HG02885 (cell line): ENCODE data around the gene ADD3.
A peak's percentile ranks its signal among the peaks of the same experiment; 100 is the strongest.

Source experiments
- ATAC-seq: cut with Tn5 transposase; IDR thresholded peaks from one replicate; pipeline ENCODE4 v1.9.1; 2021; ENCODE audit warnings: mild to moderate bottlenecking; ENCODE audit not compliant: unreplicated experiment, poor library complexity

The ADD3 gene

DNA sequence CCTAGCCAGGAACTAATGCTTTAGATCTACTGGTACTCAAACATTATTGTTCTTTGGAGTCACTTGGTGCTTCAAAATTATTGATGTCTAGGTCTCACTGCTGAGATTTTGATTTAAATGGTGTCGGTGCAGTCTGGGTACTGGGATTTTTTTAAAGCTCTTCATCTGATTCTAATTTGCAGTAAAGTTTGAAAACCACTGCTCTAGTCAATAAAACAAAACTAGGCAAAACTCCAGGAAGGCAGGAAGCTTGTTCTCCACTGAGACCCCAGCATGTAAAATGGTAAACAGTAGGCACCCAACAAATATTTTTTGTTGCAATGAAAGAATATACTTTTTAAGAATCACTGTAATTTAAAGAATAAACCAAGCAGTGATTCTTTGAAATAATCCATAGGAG is 49.7 kb downstream of the ADD3 start:
- ATAC-seq, result no peak

DNA sequence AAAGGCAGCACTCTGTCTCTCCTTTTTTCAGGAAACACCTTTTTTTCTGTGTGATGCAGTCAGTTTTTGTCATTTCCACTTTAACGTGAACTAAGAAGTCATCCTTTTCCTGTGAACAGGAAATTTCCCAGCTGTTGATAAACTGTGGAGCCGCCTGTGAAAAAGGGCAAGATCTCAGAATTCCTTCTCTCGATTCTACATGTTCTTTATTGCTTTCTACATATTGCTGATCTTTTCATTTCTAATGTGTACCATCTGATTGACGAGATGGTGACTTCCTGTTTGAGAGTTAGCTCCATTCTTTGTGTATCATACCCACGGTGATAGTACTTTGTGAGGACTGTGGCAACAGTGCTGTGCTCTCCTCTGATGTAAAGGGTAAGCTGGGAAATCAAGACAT is 50.4 kb downstream of the ADD3 start:
- peak; percentile 56 for ATAC-seq

DNA sequence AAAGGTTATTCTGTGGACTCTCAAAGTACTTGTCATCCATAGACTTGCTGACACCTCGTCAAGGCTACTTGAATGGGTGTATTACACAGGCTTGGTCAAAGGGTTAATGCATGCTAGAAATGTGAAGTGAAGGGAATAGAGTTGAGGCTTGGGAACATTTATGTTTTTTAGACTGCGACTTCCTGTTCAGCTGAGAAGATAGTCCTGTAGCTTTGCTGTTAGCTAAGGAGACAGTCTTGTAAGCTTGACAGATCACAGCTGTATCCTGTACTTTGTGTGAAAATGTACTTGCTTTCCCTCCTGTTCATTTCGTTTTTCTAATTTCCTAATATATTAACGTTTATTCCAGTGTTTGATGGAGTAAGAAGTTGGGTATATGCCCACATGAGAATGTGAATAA is 52.1 kb downstream of the ADD3 start:
- ATAC-seq, result no peak

DNA sequence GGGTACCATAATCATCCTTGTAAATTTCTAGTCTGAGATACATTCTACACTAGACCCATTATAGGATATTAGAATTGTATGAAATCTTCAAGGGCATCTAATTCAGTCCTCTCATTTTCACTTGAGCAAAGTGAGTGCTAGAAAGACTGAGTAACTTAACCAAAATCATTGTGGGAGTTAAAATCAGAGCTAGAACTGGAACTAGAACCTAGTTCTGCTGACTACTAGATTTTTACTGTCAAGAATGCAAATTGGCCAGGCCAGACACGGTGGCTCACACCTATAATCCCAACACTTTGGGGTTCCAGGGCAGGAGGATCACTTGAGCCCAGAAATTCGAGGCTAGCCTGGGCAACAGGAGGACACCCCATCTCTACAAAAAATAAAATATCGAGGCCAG is 53.9 kb downstream of the ADD3 start:
- no peak for ATAC-seq

DNA sequence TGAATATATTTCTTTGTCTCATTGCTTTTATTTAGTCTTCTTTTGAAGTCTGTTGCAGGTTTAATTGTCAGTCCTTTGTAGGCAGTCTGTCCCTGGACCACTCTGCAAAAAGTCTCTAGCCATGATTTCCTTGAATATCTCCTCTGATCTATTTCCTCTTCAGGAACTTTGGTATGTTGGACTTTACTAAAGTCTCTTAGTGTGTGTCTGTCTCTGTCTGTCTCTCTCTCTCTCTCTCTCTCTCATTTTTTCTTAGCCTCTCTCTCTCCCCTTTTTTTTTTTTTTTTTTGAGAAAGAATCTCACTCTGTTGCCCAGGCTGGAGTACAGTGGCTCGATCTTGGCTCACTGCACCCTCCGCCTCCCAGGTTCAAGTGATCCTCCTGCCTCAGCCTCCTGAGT is 57.5 kb downstream of the ADD3 start:
- no peak for ATAC-seq

DNA sequence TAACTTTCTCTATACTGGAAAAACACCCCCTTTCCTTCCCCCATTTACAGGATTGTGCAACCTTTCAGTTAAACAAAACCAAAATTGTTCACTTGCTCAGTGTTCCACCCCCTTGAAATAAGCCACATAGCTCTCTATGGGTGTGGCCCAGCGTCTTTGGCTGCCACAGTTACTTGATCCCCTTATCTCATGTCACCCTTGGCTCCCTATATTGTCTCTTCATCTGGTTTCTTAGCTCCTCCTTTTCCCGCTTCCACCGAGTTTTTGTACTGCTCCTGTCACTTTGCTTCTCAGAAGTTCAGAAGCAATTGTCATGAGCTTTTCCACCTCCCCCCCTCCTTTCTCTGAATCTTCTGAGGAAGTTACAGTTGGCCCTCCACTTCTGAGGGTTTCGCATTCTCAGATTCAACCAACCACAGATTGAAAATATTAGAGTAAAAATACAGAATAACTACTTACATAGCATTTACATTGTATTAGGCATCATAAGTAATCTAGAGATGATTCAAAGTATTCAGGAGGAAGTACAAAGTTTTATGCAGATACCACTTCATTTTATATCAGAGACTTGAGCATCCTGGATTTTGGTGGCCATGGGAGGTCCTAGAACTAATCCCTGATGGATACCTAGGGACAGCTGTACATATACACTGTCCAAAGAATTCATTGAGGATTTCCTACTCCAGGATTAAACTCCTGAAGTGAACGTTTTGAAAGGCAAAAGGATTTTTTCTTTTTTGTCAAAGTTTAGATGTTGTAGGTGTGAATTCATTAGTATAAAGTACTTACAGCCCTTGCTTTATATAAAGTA is 60.4 kb downstream of the ADD3 start:
- peak; percentile 56 for ATAC-seq

DNA sequence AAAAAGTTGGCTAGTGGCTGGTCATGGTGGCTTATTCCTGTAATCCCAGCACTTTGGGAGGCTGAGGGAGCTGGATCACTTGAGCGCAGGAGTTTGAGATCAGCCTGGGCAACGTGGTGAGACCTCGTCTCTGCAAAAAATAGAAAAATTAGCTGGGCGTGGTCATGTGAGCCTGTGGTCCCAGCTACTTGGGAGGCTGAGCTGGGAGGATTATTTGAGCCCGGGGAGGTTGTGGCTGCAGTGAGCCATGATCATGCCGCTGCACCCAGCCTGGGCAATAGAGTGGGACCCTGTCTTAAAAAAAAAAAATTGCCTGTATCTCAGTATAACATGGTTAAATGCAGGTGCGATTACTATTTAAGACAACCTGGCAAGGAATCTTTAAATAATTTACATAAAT is 61.0 kb downstream of the ADD3 start:
- no peak for ATAC-seq

DNA sequence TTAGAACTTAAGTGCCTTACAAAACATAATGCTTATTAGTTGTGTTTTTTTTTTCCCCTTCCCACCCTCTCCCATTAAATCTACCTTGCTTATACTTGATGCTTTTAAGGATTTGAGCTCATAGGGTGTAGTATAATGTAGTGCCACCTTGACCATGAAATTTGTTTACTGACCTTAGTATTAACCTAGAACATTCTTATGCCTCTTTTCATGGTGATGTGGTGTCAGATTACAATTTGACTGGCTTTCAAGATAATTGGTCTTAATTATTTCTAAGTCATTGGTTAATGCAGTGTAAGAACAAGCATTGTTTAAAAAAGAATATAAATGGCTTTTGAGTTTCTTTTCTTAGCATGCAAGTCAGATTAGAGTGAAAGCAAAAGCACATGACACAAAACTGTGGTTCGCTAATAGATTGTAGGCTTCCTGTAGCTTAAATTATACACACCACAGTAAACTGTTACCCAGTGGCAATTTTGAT is 61.8 kb downstream of the ADD3 start:
- peak; percentile 74 for ATAC-seq

DNA sequence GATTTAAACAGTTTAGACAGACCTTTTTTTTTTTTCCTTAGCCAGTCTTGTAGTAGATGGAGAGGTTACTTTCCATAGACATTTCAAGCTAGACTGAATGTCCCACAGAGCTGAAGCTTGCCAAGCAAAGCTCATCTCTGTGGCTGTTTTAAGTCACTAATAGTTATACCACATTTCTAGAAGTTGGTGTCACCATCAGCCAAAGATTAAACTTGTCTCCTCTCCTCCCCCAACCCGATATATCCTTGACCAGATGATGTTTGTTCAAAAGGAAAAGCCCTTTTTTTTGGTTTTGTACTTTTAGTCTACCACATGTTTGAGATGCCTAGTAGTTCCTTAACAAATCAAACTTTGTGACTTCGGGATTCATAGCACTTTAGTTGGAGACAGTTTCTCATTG is 66.1 kb downstream of the ADD3 start:
- ATAC-seq, result no peak

DNA sequence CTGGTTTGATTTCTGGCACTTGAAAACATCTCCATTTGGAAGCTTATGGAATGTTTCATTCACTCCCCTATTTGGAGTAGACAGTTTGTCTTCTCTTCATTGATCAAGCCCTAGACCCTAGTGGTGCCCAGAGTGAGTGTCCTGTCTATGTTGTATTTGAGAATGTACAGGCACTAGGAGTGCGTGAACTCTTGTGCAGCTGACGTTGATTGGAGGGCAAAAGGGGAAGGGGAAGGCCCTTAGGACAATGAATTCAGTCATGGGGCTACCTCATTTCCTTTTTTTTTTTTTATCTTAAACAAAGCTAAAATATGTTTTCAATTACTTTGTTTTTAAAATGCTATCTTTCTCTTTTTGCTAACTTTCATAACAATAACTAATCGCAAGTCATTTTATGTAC is 66.5 kb downstream of the ADD3 start:
- no peak for ATAC-seq

DNA sequence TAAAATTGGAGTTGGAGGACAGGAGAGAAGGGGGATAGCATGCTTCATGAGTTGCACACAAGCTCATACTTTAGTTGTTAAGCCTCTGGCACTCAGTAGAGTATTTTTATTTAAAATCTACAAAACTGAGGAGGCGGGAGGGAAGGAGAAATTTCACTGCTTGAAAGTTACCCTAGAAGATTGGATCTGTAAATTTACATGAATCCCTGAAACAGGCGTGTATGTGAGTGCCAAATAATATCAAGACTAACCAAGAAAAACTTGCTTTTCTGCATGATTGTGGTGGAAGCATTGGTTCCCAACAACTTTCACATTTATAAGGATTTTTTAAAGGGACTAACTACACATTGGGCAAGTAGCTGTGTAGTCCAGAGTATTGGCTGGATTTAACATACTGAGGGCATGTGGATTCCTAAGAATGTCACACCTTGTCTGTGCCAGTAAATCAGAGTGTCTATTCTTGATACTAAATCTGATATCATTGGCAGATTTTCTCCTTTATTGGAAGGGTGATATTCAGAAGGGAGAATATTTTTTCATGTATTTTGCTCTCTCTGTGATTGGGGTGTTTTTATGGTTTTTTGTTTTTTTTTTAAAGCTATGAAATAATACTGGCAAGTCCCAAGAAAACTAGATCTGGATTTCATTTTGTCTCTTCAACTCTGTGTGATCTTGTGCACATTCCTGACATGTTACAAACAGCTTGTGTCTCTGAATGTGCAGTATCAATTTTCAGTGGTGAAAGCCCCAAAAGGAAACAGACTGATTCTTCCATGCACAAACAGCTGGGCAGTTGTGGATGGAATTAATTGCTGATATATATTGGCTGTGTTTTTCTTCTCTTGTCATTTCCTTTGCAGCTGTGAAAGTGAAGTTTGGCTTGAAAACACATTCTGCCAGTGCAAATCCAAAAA is 67.2 kb downstream of the ADD3 start:
- ATAC-seq, result no peak

DNA sequence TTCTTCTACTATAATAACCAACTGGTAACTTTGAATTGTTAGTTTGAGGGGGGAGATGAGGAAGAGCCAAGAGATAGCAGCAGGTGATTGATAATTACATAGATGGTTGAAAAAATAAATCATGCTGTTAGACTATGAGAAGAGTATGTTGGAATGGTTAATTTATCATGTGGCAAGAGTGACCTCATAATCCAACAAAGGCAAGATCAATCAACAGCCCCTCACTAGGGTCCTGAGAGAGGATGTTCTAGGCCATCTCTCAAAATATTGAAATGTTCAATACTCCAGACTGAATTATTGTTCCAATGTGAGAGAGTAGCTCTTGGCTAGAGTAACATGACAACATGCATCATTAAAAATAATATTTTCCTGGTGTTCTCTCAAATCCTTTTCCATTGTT is 67.9 kb downstream of the ADD3 start:
- no peak for ATAC-seq

DNA sequence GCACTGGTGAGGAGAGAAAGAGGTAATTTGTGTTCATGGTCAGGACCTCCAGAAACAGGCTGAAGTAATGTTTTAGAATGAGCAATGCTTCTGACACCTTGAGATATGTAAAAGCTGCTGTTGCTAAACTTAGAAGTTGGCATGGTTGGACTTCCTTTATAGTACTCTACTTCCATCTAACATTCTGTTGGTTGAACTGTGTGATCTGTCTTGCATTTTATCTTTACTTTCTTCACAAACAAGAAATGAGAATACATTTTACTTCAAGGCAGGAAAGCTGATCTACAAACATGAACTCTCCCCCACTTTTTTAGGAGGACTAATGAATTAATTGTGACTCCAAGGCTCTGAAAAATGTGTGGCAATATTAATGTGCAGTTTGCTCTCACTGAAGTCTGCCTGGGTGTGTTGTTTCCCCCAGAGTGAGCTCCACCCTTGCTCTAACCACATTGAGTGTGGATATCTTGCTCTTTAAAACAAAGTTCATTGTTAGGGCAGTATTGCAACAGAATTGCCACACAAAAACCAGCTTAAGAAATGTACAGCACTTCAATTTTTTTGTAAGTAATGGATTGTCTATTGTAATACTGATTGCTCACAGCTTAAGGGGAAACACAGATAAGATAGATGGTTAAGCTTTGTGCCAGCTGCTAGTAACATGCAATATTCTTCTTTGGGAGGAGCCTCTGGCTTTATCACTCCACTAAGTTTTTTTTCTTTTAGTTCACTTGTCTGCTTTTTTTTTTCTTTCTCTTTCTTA is 69.0 kb downstream of the ADD3 start:
- ATAC-seq, result peak; percentile 80

DNA sequence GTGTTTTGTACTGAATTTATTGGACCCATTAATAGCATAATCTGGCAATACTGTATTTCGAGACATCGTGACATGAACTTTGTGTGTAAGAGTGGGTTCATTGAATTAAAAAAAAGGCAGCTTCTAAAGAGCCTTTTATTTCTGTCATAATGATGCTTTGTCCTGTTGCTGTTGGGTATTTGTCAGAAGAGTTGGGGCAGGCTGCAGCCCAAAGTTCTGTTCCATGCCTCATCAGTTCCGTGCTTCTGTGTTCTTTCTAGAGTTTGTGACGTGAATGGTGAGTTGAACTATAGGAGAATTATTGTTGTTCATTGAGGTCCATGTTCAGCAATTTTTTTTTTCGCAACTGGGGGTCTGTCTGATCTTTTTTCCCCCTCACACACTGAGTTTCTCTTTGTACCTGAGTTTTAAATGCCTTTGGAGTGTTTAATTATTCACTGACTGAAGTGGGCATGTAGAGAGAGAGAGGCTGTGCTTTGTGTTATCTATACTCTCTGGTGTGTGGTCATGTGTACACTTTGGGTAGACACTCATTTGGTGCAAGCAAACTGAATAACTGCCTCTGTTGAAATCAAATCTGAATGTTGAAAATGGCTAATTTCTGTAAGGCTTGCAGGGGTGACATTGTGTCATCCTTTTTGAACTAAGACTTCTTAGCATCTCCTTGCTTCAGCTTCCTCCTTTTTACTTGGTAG is 69.8 kb downstream of the ADD3 start:
- ATAC-seq, result no peak

DNA sequence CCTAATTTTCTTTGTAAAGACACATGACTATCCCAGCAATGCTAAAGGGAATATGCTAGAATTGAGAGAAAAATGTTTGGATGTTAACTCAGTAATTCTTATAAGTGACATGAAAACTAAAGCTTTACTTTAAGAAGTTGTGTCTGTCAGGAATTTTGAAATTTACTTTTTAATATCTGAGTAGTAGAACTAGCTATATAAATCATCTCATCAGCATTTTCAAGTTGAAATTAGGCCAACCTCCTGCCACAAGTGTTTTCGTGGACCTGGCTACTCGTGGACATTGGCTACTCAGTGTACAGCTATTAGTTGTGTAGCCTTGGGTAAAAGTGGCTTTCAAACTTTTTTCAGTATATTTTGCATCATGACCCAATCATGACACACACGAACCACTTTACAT is 70.5 kb downstream of the ADD3 start:
- no peak for ATAC-seq

DNA sequence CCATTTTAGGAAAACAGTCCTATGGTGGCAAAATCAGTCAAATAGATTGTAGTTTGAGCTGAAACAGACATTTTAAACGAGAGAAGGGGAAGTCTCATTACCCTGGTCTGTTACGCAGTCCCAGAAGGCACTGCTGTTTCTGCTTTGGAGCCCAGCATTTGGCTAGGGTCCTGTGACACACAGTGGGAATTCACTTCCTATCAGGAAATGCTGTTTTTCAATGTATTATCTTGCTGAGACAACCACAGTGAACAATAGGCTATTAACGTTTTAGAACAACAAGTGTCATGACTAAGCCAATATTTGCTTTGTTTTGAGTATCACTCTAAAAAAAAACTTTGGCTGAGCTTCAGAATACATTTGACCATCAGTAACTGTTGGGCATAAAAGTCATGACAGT is 74.1 kb downstream of the ADD3 start:
- ATAC-seq, result no peak

DNA sequence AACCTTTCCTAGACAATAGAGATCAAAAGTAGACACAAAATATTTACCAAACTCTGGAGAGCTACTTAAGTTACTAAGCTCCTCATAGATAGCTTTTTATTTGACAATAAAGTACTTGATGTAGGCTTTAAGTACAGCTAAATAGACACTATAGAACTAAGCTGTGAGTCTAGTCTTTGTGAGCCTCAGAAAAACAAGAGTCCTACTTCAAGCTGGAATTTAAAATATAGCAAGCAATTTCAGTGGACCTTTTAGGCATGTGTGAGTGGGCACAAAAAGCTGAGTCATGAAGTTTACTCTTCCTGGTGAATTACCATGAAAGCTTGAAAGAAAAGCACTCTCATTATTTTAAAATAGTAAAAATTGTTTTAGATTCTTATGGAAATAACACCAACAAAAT is 76.1 kb downstream of the ADD3 start:
- ATAC-seq, result no peak

DNA sequence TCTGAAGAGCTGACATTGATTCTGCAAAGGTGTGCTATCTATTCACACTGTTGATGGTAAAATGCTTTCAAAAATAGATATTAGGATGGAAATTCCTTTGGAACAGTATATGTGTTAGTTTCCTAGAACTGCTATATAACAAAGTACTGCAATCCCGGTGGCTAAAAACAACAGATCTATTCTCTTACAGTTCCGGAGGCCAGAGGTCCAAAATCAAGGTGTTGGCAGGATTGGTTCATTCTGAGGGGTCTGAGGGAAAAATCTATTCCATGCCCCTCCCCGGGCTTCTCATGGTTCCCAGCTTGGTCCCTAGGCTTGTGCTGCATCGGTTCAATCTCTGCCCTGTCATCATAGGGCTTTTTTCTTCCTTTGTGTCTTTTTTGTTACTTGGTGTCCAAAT is 79.9 kb downstream of the ADD3 start:
- no peak for ATAC-seq

DNA sequence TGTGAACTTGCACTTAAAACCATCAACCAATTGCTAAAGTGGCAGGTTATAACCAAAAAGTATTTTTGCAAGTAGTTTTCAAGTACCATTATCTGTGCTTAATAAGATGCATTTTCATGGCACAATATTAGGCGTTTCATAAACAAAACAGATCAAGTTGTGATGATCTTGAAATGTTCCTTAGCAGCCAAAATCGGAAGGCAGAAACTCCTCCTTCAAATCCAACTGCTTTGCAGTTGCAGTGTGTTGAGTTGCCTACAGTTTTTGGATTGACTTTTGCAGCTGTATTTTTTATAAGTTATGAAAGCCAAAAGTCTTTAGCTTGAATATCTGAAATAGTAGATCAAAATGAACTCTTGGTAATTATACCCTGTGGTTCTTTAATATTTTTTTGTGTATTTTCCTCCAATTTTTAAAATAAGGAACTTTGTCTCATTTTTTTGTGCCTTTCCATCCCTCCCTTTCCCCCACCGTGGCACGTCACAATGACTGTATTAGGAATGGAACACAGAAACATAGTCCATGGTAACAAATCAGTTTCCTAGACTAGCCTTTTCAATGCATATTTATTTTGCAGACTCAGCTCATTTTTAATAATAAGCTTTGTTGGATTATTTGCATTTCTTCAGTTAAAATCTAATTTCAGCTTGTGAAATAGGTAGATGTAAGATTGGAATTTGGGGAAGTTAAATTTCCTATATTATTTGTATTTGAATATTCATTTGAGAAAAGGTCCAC is 80.8 kb downstream of the ADD3 start:
- no peak for ATAC-seq
